AG10803 (cell line): ENCODE data around the gene GBF1.

Experiments
- DNase-seq: peaks from one replicate; pipeline ENCODE4 v3.0.0; 2010; ENCODE audit warnings: low read depth
- H3K4me3 ChIP-seq: 2 replicates; pipeline ENCODE4 v1.5.1; 2011; ENCODE audit warnings: mild to moderate bottlenecking, low read length, control low read depth
- TF ChIP-seq, protein P1 (sequence below): conservative IDR thresholded peaks from 2 replicates; pipeline ENCODE4 v1.5.1; 2011; ENCODE audit warnings: mild to moderate bottlenecking, low read length, control low read depth, inconsistent platforms

Gene GBF1

DNA sequence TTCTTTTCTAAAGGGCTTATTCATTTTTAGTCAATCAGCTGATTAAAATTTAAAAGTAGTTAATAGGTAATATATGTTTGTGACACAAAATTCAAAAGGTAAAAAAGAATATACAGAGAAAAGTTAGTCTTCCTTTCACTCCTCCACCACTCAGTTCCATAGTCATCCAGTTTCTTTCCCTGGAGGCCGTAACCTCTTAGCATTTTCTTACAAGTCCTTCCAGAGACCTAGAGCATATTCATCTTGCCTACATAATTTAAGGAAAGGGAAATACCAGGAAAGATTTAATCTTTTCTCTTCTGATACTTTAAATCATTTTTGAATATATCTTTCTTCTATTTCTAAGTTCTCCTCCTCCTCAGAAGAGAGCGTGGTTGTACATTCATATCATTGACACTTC lies 10.1 kb downstream of the GBF1 start:
- no peak overlapping the region for H3K4me3 ChIP-seq
- no peak for DNase-seq
- TF ChIP-seq, protein P1, sequence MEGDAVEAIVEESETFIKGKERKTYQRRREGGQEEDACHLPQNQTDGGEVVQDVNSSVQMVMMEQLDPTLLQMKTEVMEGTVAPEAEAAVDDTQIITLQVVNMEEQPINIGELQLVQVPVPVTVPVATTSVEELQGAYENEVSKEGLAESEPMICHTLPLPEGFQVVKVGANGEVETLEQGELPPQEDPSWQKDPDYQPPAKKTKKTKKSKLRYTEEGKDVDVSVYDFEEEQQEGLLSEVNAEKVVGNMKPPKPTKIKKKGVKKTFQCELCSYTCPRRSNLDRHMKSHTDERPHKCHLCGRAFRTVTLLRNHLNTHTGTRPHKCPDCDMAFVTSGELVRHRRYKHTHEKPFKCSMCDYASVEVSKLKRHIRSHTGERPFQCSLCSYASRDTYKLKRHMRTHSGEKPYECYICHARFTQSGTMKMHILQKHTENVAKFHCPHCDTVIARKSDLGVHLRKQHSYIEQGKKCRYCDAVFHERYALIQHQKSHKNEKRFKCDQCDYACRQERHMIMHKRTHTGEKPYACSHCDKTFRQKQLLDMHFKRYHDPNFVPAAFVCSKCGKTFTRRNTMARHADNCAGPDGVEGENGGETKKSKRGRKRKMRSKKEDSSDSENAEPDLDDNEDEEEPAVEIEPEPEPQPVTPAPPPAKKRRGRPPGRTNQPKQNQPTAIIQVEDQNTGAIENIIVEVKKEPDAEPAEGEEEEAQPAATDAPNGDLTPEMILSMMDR, result no peak

GRCh38 chr10:102261196-102261595 lies 15.9 kb downstream of the GBF1 start:
- no peak for DNase-seq
- H3K4me3 ChIP-seq, result no peak overlapping the region
- TF ChIP-seq, protein P1, result no peak

DNA sequence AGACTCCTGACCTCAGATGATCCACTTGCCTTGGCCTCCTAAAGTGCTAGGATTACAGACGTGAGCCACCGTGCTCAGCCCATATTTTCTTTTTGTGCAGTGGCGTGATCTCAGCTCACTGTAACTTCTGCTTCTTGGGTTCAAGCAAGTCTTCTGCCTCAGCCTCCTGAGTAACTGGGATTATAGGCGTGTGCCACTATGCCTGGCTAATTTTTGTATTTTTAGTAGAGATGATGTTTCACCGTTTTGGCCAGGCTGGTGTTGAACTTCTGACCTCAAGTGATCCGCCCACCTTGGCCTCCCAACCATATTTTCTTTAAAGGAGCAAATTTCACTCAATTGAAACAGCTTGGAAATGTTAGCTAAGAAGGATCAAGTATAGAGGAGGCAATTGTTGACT lies 16.5 kb downstream of the GBF1 start:
- no peak overlapping the region for H3K4me3 ChIP-seq
- TF ChIP-seq, protein P1, result no peak
- DNase-seq, result no peak

DNA sequence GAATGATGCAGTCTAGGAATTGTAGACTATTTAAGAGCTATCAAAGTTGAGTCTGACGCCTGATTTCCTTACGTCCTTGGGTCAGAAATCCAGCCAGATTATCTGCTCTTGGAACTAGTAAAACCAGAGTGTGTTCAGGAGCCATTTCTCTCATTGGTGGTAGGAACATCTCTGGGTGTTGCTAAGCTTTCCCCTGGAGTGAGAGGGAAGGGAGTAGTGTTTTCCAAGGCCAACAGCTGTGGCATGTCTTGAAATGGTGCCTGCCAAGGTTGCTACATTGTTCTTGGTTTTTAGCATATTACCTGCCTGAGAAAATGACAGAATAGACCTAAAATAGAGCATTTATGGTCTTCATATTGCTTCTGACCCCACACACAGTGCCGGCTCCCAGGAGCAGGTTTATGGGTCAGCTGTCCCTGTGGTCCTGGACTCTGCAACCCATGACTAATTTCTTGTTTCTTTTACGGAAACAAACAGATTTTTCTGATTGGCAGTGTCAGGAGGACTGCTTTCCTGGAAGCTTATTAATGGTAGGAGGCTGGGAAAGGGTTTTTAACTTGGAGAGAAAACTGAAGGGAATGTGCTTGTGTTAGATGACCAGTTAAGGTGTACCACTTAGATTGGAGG lies 17.5 kb downstream of the GBF1 start:
- no peak overlapping the region for H3K4me3 ChIP-seq
- DNase-seq, result no peak
- TF ChIP-seq, protein P1, result no peak

GRCh38 chr10:102264371-102264770 lies 19.0 kb downstream of the GBF1 start:
- TF ChIP-seq, protein P1, result no peak
- no peak for DNase-seq
- no peak overlapping the region for H3K4me3 ChIP-seq

GRCh38 chr10:102266670-102267069 lies 21.3 kb downstream of the GBF1 start:
- DNase-seq, result no peak
- TF ChIP-seq, protein P1, result no peak
- no peak overlapping the region for H3K4me3 ChIP-seq

- peak; percentile 82 for DNase-seq
- H3K4me3 ChIP-seq, result no peak overlapping the region
- TF ChIP-seq, protein P1, result no peak
These were observed 22.4 kb downstream of the GBF1 start for GRCh38 chr10:102267748-102268147.
